ENCODE data around the gene MARCHF9. TPM values are rescaled to one million over a fixed set of nuclear protein-coding genes. Genes with fewer than 3 reads are reported as not detected.
"Not testable (repeated sequence)": the region's sequence is repeated elsewhere in the genome, so short reads cannot be mapped to it uniquely, and the experiment has no call there.

MARCHF9 gene
- total RNA-seq, 1 experiment from 2014 or later, result 6.2 TPM

DNA sequence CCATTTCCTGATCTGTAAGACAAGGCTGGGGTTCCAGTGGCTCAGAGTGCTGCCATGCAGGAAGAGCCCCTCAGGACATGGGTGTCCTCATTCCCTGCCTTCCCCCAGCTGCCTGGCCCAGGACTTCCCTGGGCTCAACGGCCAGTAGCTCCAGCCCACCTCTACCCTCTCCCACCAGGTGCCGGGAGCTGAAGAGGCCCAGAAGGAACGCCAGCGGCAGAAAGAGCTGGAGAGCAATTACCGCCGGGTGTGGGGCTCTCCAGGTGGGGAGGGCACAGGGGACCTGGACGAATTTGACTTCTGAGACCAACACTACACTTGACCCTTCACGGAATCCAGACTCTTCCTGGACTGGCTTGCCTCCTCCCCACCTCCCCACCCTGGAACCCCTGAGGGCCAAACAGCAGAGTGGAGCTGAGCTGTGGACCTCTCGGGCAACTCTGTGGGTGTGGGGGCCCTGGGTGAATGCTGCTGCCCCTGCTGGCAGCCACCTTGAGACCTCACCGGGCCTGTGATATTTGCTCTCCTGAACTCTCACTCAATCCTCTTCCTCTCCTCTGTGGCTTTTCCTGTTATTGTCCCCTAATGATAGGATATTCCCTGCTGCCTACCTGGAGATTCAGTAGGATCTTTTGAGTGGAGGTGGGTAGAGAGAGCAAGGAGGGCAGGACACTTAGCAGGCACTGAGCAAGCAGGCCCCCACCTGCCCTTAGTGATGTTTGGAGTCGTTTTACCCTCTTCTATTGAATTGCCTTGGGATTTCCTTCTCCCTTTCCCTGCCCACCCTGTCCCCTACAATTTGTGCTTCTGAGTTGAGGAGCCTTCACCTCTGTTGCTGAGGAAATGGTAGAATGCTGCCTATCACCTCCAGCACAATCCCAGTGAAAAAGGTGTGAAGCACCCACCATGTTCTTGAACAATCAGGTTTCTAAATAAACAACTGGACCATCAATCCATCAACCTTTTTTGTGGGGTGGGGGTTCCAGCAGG is 34.0 kb upstream of the MARCHF9 start (continued):
- TF ChIP-seq, protein P1, sequence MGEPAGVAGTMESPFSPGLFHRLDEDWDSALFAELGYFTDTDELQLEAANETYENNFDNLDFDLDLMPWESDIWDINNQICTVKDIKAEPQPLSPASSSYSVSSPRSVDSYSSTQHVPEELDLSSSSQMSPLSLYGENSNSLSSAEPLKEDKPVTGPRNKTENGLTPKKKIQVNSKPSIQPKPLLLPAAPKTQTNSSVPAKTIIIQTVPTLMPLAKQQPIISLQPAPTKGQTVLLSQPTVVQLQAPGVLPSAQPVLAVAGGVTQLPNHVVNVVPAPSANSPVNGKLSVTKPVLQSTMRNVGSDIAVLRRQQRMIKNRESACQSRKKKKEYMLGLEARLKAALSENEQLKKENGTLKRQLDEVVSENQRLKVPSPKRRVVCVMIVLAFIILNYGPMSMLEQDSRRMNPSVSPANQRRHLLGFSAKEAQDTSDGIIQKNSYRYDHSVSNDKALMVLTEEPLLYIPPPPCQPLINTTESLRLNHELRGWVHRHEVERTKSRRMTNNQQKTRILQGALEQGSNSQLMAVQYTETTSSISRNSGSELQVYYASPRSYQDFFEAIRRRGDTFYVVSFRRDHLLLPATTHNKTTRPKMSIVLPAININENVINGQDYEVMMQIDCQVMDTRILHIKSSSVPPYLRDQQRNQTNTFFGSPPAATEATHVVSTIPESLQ (CRISPR knock-in tag; IDR thresholded peaks at IDR 0.05), result no peak

- H3K27ac Mint-ChIP-seq; ATAC-seq; H3K4me1 Mint-ChIP-seq; H3K9me3 Mint-ChIP-seq; DNase-seq (ENCODE audit: low spot score); H3K4me3 Mint-ChIP-seq: not testable (repeated sequence)
- CTCF ChIA-PET, result interaction anchor here (0.9 to 5.8 kb wide), 5 partner anchors 14 to 139 kb away, joined by 3 to 146 read pairs (median 5); partner anchors contain the start of genes AGAP2 and B4GALNT1
- Mint-ChIP-seq H3K36me3 (peaks cover 16% of the 10 kb centered on the region), H3K27me3 (ENCODE audit: low read depth) (peaks cover 44% of the 10 kb centered on the region)
- POLR2A ChIA-PET, result interaction anchor here (0.8 kb wide), 1 partner anchor 14 kb away, joined by 3 read pairs; no protein-coding TSS in a partner anchor
These were observed 32.9 kb upstream of the MARCHF9 start for GRCh38 chr12:57721846-57722608.

GRCh38 chr12:57722716-57723629 is 31.9 kb upstream of the MARCHF9 start:
- Mint-ChIP-seq H3K27me3 (ENCODE audit: low read depth) (peaks cover 54% of the 10 kb centered on the region), H3K4me3 (no peak overlapping the region), H3K27ac (no peak overlapping the region), H3K4me1 (peaks cover 15% of the 10 kb centered on the region), H3K36me3 (peaks cover 14% of the 10 kb centered on the region), H3K9me3 (no peaks in the 10 kb centered on the region)
- ATAC-seq (no peak), DNase-seq (ENCODE audit: low spot score) (no peak)
- ChIA-PET CTCF (interaction anchor here (0.6 to 5.8 kb wide), 6 partner anchors 13 to 139 kb away, joined by 3 to 146 read pairs (median 4); partner anchors contain the start of genes AGAP2, B4GALNT1 and OS9), POLR2A (interaction anchor here (0.8 kb wide), 1 partner anchor 13 kb away, joined by 3 read pairs; no protein-coding TSS in a partner anchor)
- TF ChIP-seq NFATC4 (CRISPR knock-in tag; IDR thresholded peaks at IDR 0.05) (no peak), JAZF1 (CRISPR knock-in tag; IDR thresholded peaks at IDR 0.05) (no peak), ZNF263 (CRISPR knock-in tag; IDR thresholded peaks at IDR 0.05; ENCODE audit: low read depth) (no peak), TP53 (CRISPR knock-in tag; IDR thresholded peaks at IDR 0.05) (no peak), SOX15 (CRISPR knock-in tag; IDR thresholded peaks at IDR 0.05) (no peak), NFE2L1 (CRISPR knock-in tag; IDR thresholded peaks at IDR 0.05) (no peak), NR1H2 (CRISPR knock-in tag; IDR thresholded peaks at IDR 0.05) (no peak), GABPB1 (CRISPR knock-in tag; IDR thresholded peaks at IDR 0.05) (no peak), PRDM15 (CRISPR knock-in tag; IDR thresholded peaks at IDR 0.05) (no peak), GRHL2 (CRISPR knock-in tag; IDR thresholded peaks at IDR 0.05; ENCODE audit: insufficient replicate concordance, severe bottlenecking) (no peak), TCF7 (CRISPR knock-in tag; IDR thresholded peaks at IDR 0.05; ENCODE audit: low read depth) (no peak), ZBTB43 (CRISPR knock-in tag; IDR thresholded peaks at IDR 0.05) (no peak), MXD4 (CRISPR knock-in tag; IDR thresholded peaks at IDR 0.05; ENCODE audit: borderline replicate concordance) (no peak), NFYB (CRISPR knock-in tag; conservative IDR thresholded peaks at IDR 0.05; ENCODE audit: low read depth) (no peak), ZNF121 (CRISPR knock-in tag; IDR thresholded peaks at IDR 0.05) (no peak)
- TF ChIP-seq, protein P1 (CRISPR knock-in tag; IDR thresholded peaks at IDR 0.05), result no peak
- TF ChIP-seq, protein P2, sequence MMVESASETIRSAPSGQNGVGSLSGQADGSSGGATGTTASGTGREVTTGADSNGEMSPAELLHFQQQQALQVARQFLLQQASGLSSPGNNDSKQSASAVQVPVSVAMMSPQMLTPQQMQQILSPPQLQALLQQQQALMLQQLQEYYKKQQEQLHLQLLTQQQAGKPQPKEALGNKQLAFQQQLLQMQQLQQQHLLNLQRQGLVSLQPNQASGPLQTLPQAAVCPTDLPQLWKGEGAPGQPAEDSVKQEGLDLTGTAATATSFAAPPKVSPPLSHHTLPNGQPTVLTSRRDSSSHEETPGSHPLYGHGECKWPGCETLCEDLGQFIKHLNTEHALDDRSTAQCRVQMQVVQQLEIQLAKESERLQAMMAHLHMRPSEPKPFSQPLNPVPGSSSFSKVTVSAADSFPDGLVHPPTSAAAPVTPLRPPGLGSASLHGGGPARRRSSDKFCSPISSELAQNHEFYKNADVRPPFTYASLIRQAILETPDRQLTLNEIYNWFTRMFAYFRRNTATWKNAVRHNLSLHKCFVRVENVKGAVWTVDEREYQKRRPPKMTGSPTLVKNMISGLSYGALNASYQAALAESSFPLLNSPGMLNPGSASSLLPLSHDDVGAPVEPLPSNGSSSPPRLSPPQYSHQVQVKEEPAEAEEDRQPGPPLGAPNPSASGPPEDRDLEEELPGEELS (CRISPR knock-in tag; IDR thresholded peaks at IDR 0.05), result no peak
